Bone marrow (tissue), 2 donors: Measurements from ENCODE around the gene DTHD1.

Source experiments
- DNase-seq, 2 donors: peaks; one replicate each; lab custom pipeline; 2025; lab: John Stamatoyannopoulos, UW

Gene DTHD1

GRCh38 chr4:36269533-36270173, 11.8 kb upstream of the DTHD1 start:
- DNase-seq = no peak

GRCh38 chr4:36273276-36273675, 8.1 kb upstream of the DTHD1 start:
- DNase-seq = no peak

GRCh38 chr4:36274158-36274557, 7.3 kb upstream of the DTHD1 start:
- no peak for DNase-seq

GRCh38 chr4:36277533-36277932, 3.9 kb upstream of the DTHD1 start:
- no peak for DNase-seq

GRCh38 chr4:36278789-36279188, 2.6 kb upstream of the DTHD1 start:
- DNase-seq = no peak

- no peak for DNase-seq
Observed at GRCh38 chr4:36280555-36280954, 861 bp upstream of the DTHD1 start.

- no peak for DNase-seq
Observed at GRCh38 chr4:36282503-36283030, 1.2 kb downstream of the DTHD1 start.

- DNase-seq = no peak
Observed at GRCh38 chr4:36283912-36284465, 2.6 kb downstream of the DTHD1 start.

- peak in 1 of 2 donors; percentile 76 for DNase-seq
Observed at GRCh38 chr4:36285784-36286480, 4.5 kb downstream of the DTHD1 start.

GRCh38 chr4:36286481-36286871, 5.1 kb downstream of the DTHD1 start:
- DNase-seq = no peak

GRCh38 chr4:36288731-36289426, 7.5 kb downstream of the DTHD1 start:
- no peak for DNase-seq

GRCh38 chr4:36290641-36291040, 9.2 kb downstream of the DTHD1 start:
- no peak for DNase-seq

GRCh38 chr4:36292556-36293188, 11.3 kb downstream of the DTHD1 start:
- DNase-seq = no peak

GRCh38 chr4:36301127-36301526, 19.7 kb downstream of the DTHD1 start:
- no peak for DNase-seq

GRCh38 chr4:36303426-36304137, 22.2 kb downstream of the DTHD1 start:
- peak in 1 of 2 donors; percentile 69 for DNase-seq

GRCh38 chr4:36304138-36304681, 22.8 kb downstream of the DTHD1 start:
- DNase-seq = no peak

GRCh38 chr4:36308150-36308549, 26.7 kb downstream of the DTHD1 start:
- no peak for DNase-seq

GRCh38 chr4:36310216-36310615, 28.8 kb downstream of the DTHD1 start:
- no peak for DNase-seq

- peak in 1 of 2 donors; percentile 73 for DNase-seq
Observed at GRCh38 chr4:36310793-36311192, 29.4 kb downstream of the DTHD1 start.

GRCh38 chr4:36312511-36312910, 31.1 kb downstream of the DTHD1 start:
- DNase-seq = no peak

- DNase-seq = no peak
Observed at GRCh38 chr4:36313301-36313700, 31.9 kb downstream of the DTHD1 start.
